SK-N-SH treated with all-trans-retinoic acid at 6 μM for 48 hours (cell line): Measurements from ENCODE around the gene TNK2.
A peak's percentile ranks its signal among the peaks of the same experiment; 100 is the strongest.

Experiments
- ATAC-seq: fragments of 200-7000 bp; cut with Tn5 transposase; 3 replicates; pipeline ENCODE4 v1.9.1; 2020; ENCODE audit warnings: mild to moderate bottlenecking, moderate library complexity
- ARNTL ChIP-seq: fragments of 450-650 bp; formaldehyde crosslinking; IDR thresholded peaks from 2 replicates; pipeline ENCODE4 v1.5.0; 2020; ENCODE audit warnings: low read depth, mild to moderate bottlenecking, moderate library complexity, borderline replicate concordance
- BACH2 ChIP-seq: fragments of 250-450 bp; sonication (Bioruptor Pico); IDR thresholded peaks from 2 replicates; pipeline ENCODE4 v1.9.0; 2021; ENCODE audit warnings: mild to moderate bottlenecking, borderline replicate concordance
- CREB5 ChIP-seq: fragments of 250-450 bp; sonication (Bioruptor Pico); IDR thresholded peaks from 2 replicates; pipeline ENCODE4 v1.5.1; 2020; ENCODE audit warnings: low read depth, mild to moderate bottlenecking, moderate library complexity
- GLIS3 ChIP-seq: fragments of 250-450 bp; sonication (Bioruptor Pico); IDR thresholded peaks from 2 replicates; pipeline ENCODE4 v1.5.0; 2020; ENCODE audit warnings: mild to moderate bottlenecking, moderate library complexity
- ISL1 ChIP-seq: fragments of 250-450 bp; sonication (Bioruptor Pico); IDR thresholded peaks from 2 replicates; pipeline ENCODE4 v2.1.2; 2022; ENCODE audit warnings: mild to moderate bottlenecking, moderate library complexity
- OSR1 ChIP-seq: fragments of 250-450 bp; sonication (Bioruptor Pico); IDR thresholded peaks from 2 replicates; pipeline ENCODE4 v1.8.0; 2022; ENCODE audit warnings: moderate library complexity, mild to moderate bottlenecking, inconsistent platforms
- POU6F1 ChIP-seq: fragments of 250-450 bp; sonication (Bioruptor Pico); IDR thresholded peaks from 2 replicates; pipeline ENCODE4 v1.8.0; 2021; ENCODE audit warnings: low read depth, mild to moderate bottlenecking, moderate library complexity, borderline replicate concordance
- PPARA ChIP-seq: fragments of 250-450 bp; sonication (Bioruptor Pico); IDR thresholded peaks from 2 replicates; pipeline ENCODE4 v1.5.0; 2020; ENCODE audit warnings: mild to moderate bottlenecking, borderline replicate concordance
- RARB ChIP-seq: fragments of 250-450 bp; sonication (Bioruptor Pico); IDR thresholded peaks from 2 replicates; pipeline ENCODE4 v1.8.0; 2021; ENCODE audit warnings: mild to moderate bottlenecking, moderate library complexity
- SNAI2 ChIP-seq: fragments of 250-450 bp; sonication (Bioruptor Pico); IDR thresholded peaks from 2 replicates; pipeline ENCODE4 v1.5.0; 2020; ENCODE audit warnings: mild to moderate bottlenecking, moderate library complexity
- TCF4 ChIP-seq: fragments of 250-450 bp; sonication (Bioruptor Pico); IDR thresholded peaks from 2 replicates; pipeline ENCODE4 v1.8.0; 2021; ENCODE audit warnings: mild to moderate bottlenecking, moderate library complexity, borderline replicate concordance
- TOX ChIP-seq: fragments of 250-450 bp; sonication (Bioruptor Pico); IDR thresholded peaks from 2 replicates; pipeline ENCODE4 v1.8.0; 2021; ENCODE audit warnings: mild to moderate bottlenecking, moderate library complexity, borderline replicate concordance
- TSHZ2 ChIP-seq: fragments of 250-450 bp; sonication (Bioruptor Pico); IDR thresholded peaks from 2 replicates; pipeline ENCODE4 v1.5.0; 2020; ENCODE audit warnings: mild to moderate bottlenecking, moderate library complexity
- ZC3H10 ChIP-seq: fragments of 250-450 bp; sonication (Bioruptor Pico); IDR thresholded peaks from 2 replicates; pipeline ENCODE4 v1.5.1; 2021; ENCODE audit warnings: mild to moderate bottlenecking, moderate library complexity
- ZFP3 ChIP-seq: fragments of 250-450 bp; sonication (Bioruptor Pico); IDR thresholded peaks from 2 replicates; pipeline ENCODE4 v1.5.0; 2020; ENCODE audit warnings: mild to moderate bottlenecking, moderate library complexity
- ZFP30 ChIP-seq: fragments of 450-650 bp; formaldehyde crosslinking; IDR thresholded peaks from 2 replicates; pipeline ENCODE4 v1.5.0; 2022; ENCODE audit warnings: mild to moderate bottlenecking, moderate library complexity
- ZNF70 ChIP-seq: fragments of 450-650 bp; formaldehyde crosslinking; IDR thresholded peaks from 2 replicates; pipeline ENCODE4 v1.5.0; 2020; ENCODE audit warnings: mild to moderate bottlenecking, moderate library complexity
- ZNF8 ChIP-seq: fragments of 450-650 bp; formaldehyde crosslinking; IDR thresholded peaks from 2 replicates; pipeline ENCODE4 v1.5.0; 2020; ENCODE audit warnings: mild to moderate bottlenecking, moderate library complexity
- TF ChIP-seq, protein P1 (sequence below): fragments of 250-450 bp; sonication (Bioruptor Pico); IDR thresholded peaks from 2 replicates; pipeline ENCODE4 v1.5.1; 2021; ENCODE audit warnings: mild to moderate bottlenecking, moderate library complexity

TNK2 gene

GRCh38 chr3:195910499-195910845 lies 2.1 kb upstream of the TNK2 start (continued):
- TF ChIP-seq TSHZ2 (CRISPR knock-in tag) (no peak), TCF4 (CRISPR knock-in tag) (no peak), SNAI2 (no peak), ZNF8 (CRISPR knock-in tag) (no peak), ARNTL (CRISPR knock-in tag) (no peak)

DNA sequence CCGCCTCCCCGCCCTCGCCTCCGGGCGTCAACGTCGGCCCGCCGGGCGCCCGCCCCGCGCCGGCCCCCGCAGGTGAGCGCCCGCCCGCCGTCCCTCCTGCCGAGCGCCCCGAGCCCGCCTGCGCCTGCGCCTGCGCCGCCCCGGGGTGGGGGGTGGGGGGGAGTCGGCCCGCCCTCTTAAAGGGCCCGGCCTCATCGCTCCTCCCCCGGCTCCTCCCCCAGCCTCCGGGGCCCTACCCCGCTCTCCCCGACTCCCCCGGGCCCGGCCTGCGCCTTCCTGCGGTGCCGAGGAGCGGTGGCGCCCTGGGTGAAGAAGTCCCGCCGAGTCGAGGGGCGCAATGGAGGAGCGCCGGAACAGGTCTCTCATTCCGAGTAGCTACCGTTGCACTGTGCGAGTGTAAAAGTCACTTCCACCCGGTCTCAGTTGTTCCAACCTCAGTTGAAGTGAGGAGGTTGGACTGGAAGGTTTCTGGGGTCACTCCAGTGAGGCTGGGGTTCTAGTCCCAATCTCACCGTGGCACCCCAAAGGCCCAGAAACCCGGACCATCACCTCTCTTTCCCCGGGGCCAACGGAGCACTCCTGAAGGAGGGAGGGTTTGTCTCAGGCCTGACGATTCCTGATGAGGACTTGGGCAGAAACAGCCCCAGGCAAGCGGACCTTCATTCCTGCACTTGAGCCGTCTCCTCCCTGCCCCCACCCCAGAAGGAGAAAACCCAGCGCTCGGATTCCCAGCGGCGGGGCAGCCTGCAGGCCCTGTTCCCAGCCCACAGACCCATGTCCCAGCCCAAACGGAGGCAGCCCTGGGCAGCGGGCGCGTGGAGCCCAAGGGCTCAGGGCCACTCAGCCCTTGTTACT lies 1.5 kb upstream of the TNK2 start:
- ATAC-seq: peak; percentile 73

GRCh38 chr3:195908694-195909581 lies 587 bp upstream of the TNK2 start:
- TF ChIP-seq ZFP3 (CRISPR knock-in tag) (no peak), ZC3H10 (CRISPR knock-in tag) (no peak), ISL1 (no peak), OSR1 (CRISPR knock-in tag) (no peak), PPARA (CRISPR knock-in tag) (no peak), CREB5 (CRISPR knock-in tag) (no peak), TCF4 (CRISPR knock-in tag) (no peak), TSHZ2 (CRISPR knock-in tag) (no peak), BACH2 (CRISPR knock-in tag) (no peak), RARB (CRISPR knock-in tag) (no peak), ZNF70 (CRISPR knock-in tag) (no peak), ZFP30 (CRISPR knock-in tag) (no peak), GLIS3 (CRISPR knock-in tag) (no peak)
- TF ChIP-seq, protein P1, sequence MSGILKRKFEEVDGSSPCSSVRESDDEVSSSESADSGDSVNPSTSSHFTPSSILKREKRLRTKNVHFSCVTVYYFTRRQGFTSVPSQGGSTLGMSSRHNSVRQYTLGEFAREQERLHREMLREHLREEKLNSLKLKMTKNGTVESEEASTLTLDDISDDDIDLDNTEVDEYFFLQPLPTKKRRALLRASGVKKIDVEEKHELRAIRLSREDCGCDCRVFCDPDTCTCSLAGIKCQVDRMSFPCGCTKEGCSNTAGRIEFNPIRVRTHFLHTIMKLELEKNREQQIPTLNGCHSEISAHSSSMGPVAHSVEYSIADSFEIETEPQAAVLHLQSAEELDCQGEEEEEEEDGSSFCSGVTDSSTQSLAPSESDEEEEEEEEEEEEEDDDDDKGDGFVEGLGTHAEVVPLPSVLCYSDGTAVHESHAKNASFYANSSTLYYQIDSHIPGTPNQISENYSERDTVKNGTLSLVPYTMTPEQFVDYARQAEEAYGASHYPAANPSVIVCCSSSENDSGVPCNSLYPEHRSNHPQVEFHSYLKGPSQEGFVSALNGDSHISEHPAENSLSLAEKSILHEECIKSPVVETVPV (CRISPR knock-in tag): no peak
- ATAC-seq: peak; percentile 46

More for the DNA sequence above, 1.5 kb upstream of the TNK2 start:
- TF ChIP-seq ZC3H10 (CRISPR knock-in tag): no peak
- no peak for TF ChIP-seq BACH2 (CRISPR knock-in tag)
- TF ChIP-seq ARNTL (CRISPR knock-in tag): no peak
- TF ChIP-seq, protein P1 (CRISPR knock-in tag): no peak
- no peak for TF ChIP-seq POU6F1 (CRISPR knock-in tag)
- TF ChIP-seq GLIS3 (CRISPR knock-in tag): no peak
- no peak for TF ChIP-seq RARB (CRISPR knock-in tag)
- TF ChIP-seq TOX (CRISPR knock-in tag): no peak
